ENCODE measurements around the gene SYNJ2.

- TF ChIP-seq, protein P1, sequence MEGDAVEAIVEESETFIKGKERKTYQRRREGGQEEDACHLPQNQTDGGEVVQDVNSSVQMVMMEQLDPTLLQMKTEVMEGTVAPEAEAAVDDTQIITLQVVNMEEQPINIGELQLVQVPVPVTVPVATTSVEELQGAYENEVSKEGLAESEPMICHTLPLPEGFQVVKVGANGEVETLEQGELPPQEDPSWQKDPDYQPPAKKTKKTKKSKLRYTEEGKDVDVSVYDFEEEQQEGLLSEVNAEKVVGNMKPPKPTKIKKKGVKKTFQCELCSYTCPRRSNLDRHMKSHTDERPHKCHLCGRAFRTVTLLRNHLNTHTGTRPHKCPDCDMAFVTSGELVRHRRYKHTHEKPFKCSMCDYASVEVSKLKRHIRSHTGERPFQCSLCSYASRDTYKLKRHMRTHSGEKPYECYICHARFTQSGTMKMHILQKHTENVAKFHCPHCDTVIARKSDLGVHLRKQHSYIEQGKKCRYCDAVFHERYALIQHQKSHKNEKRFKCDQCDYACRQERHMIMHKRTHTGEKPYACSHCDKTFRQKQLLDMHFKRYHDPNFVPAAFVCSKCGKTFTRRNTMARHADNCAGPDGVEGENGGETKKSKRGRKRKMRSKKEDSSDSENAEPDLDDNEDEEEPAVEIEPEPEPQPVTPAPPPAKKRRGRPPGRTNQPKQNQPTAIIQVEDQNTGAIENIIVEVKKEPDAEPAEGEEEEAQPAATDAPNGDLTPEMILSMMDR (IDR thresholded peaks at IDR 0.05): no peak
- no peak for TF ChIP-seq POLR2A (IDR thresholded peaks at IDR 0.05)
These were observed 1.1 kb downstream of the SYNJ2 start for GRCh38 chr6:157982563-157983405.
